Inflammatory macrophage treated with lipopolysaccharide for 4 hours (primary cell): Measurements from ENCODE around the gene LMBR1.

Experiments
- DNase-seq: peaks from one replicate; pipeline ENCODE4 v3.0.0-alpha.2; 2020

Gene LMBR1

GRCh38 chr7:156682928-156683327 lies 210.1 kb downstream of the LMBR1 start:
- no peak for DNase-seq

GRCh38 chr7:156680281-156680680 lies 212.7 kb downstream of the LMBR1 start:
- DNase-seq, result no peak

GRCh38 chr7:156677374-156678054 lies 215.5 kb downstream of the LMBR1 start:
- no peak for DNase-seq

- DNase-seq, result no peak
These were observed 216.7 kb downstream of the LMBR1 start for GRCh38 chr7:156676263-156676662.

- no peak for DNase-seq
These were observed 217.3 kb downstream of the LMBR1 start for GRCh38 chr7:156675721-156676120.

GRCh38 chr7:156673902-156674301 lies 219.1 kb downstream of the LMBR1 start:
- no peak for DNase-seq

GRCh38 chr7:156673454-156673853 lies 219.5 kb downstream of the LMBR1 start:
- DNase-seq, result no peak

GRCh38 chr7:156669035-156669828 lies 223.8 kb downstream of the LMBR1 start:
- DNase-seq, result no peak

- DNase-seq, result no peak
These were observed 224.7 kb downstream of the LMBR1 start for GRCh38 chr7:156668130-156668741.

GRCh38 chr7:156667110-156667426 lies 225.9 kb downstream of the LMBR1 start:
- DNase-seq, result no peak

GRCh38 chr7:156666368-156667109 lies 226.4 kb downstream of the LMBR1 start:
- DNase-seq, result no peak

- no peak for DNase-seq
These were observed 227.9 kb downstream of the LMBR1 start for GRCh38 chr7:156665101-156665500.

GRCh38 chr7:156662277-156662676 lies 230.7 kb downstream of the LMBR1 start:
- DNase-seq, result no peak

GRCh38 chr7:156661637-156662036 lies 231.3 kb downstream of the LMBR1 start:
- no peak for DNase-seq

- DNase-seq, result no peak
These were observed 233.0 kb downstream of the LMBR1 start for GRCh38 chr7:156659961-156660360.

- no peak for DNase-seq
These were observed 233.8 kb downstream of the LMBR1 start for GRCh38 chr7:156659203-156659602.

- DNase-seq, result no peak
These were observed 235.3 kb downstream of the LMBR1 start for GRCh38 chr7:156657681-156658080.

- no peak for DNase-seq
These were observed 236.4 kb downstream of the LMBR1 start for GRCh38 chr7:156656598-156656997.

- no peak for DNase-seq
These were observed 237.0 kb downstream of the LMBR1 start for GRCh38 chr7:156655983-156656382.

- DNase-seq, result no peak
These were observed 237.7 kb downstream of the LMBR1 start for GRCh38 chr7:156655251-156655650.

GRCh38 chr7:156654511-156655234 lies 238.3 kb downstream of the LMBR1 start:
- DNase-seq, result no peak

- no peak for DNase-seq
These were observed 240.0 kb downstream of the LMBR1 start for GRCh38 chr7:156652886-156653568.
